Mononuclear cell (primary cell): ENCODE results near the gene VSIG10L2. TPM values are rescaled to one million over a fixed set of nuclear protein-coding genes. Genes with fewer than 3 reads are reported as not detected.

Source experiments
- H3K27me3 ChIP-seq: 2 replicates; pipeline ENCODE4 v1.6.0; 2011; ENCODE audit warnings: low read length, control low read depth; ENCODE audit not compliant: insufficient read depth
- H3K4me1 ChIP-seq: 2 replicates; pipeline ENCODE4 v1.5.1; 2011; ENCODE audit warnings: mild to moderate bottlenecking, low read length, control low read depth; ENCODE audit not compliant: insufficient read depth
- H3K4me3 ChIP-seq: 2 replicates; pipeline ENCODE4 v1.5.1; 2011; ENCODE audit warnings: mild to moderate bottlenecking, low read length, moderate library complexity
- H3K9me3 ChIP-seq: 2 replicates; pipeline ENCODE4 v1.5.1; 2011; ENCODE audit warnings: low read depth, mild to moderate bottlenecking, control low read depth, low read length
- total RNA-seq: library from RNA; depleted of rRNA; stranded (reverse); fragments of >200 nt; gene quantifications from one replicate; pipeline ENCODE4 v1.2.3, GENCODE V29; 2012

Gene VSIG10L2
- total RNA-seq, 1 donor: not detected

DNA sequence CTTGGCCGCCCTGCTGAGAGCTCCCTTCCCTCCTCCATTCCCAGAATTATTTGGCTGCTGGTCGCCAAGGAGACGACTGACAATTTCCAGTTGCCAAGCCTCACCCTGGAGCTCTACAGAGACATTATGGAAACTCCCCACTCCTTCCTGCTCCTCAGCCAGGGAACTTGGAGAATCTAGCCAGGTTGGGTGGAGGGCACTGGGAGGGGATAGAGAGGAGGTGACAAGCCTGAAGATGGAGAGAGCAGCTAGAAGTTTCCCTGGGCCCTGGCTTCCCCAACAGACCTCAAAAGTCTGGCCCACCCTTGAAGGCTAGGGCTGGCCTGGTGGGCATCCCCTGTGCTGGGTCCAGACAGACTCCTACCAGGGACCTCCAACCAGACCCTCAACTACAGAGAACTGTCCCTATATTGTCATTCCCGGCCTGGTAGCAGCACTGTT, 6.7 kb upstream of the VSIG10L2 start:
- Histone ChIP-seq H3K4me1 (no peaks in the 10 kb centered on the region), H3K4me3 (no peak overlapping the region), H3K9me3 (no peaks in the 10 kb centered on the region), H3K27me3 (no peaks in the 10 kb centered on the region)

DNA sequence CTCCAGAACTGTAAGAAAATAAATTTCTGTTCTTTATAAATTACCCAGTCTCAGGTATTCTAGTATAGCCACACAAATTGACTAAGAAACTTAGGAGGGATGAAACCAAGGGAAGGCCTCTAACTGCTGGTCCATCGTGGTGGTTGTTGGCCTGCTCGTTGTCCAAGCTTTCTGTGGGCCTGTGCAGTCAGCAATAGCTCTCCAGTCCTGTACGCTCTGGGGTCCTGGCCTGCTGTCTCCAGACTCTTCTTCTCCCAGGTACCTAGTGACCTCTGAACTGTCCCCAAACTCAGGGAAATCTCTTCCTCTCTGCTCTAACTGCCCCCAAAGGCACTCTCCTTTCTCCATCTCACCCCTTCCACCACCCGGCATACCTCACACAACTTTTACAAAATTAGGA, 5.7 kb upstream of the VSIG10L2 start:
- Histone ChIP-seq H3K4me1 (no peaks in the 10 kb centered on the region), H3K27me3 (no peaks in the 10 kb centered on the region), H3K4me3 (no peak overlapping the region), H3K9me3 (no peaks in the 10 kb centered on the region)

- no peaks in the 10 kb centered on the region for H3K27me3 ChIP-seq
- no peaks in the 10 kb centered on the region for H3K4me1 ChIP-seq
- H3K4me3 ChIP-seq: no peak overlapping the region
- H3K9me3 ChIP-seq: no peaks in the 10 kb centered on the region
Measured at GRCh38 chr11:125941267-125941618, 4.6 kb upstream of the VSIG10L2 start.

- no peaks in the 10 kb centered on the region for H3K4me1 ChIP-seq
Measured at GRCh38 chr11:125941619-125942611, 3.9 kb upstream of the VSIG10L2 start.

GRCh38 chr11:125942771-125943428, 2.9 kb upstream of the VSIG10L2 start:
- no peaks in the 10 kb centered on the region for H3K4me1 ChIP-seq
- H3K9me3 ChIP-seq: no peaks in the 10 kb centered on the region
- no peak overlapping the region for H3K4me3 ChIP-seq
- H3K27me3 ChIP-seq: no peaks in the 10 kb centered on the region

More at GRCh38 chr11:125941619-125942611, 3.9 kb upstream of the VSIG10L2 start:
- Histone ChIP-seq H3K4me3 (no peak overlapping the region), H3K9me3 (no peaks in the 10 kb centered on the region), H3K27me3 (no peaks in the 10 kb centered on the region)

- Histone ChIP-seq H3K9me3 (no peaks in the 10 kb centered on the region), H3K4me1 (no peaks in the 10 kb centered on the region), H3K4me3 (no peak overlapping the region), H3K27me3 (no peaks in the 10 kb centered on the region)
Measured at GRCh38 chr11:125943661-125944349, 2.0 kb upstream of the VSIG10L2 start.

DNA sequence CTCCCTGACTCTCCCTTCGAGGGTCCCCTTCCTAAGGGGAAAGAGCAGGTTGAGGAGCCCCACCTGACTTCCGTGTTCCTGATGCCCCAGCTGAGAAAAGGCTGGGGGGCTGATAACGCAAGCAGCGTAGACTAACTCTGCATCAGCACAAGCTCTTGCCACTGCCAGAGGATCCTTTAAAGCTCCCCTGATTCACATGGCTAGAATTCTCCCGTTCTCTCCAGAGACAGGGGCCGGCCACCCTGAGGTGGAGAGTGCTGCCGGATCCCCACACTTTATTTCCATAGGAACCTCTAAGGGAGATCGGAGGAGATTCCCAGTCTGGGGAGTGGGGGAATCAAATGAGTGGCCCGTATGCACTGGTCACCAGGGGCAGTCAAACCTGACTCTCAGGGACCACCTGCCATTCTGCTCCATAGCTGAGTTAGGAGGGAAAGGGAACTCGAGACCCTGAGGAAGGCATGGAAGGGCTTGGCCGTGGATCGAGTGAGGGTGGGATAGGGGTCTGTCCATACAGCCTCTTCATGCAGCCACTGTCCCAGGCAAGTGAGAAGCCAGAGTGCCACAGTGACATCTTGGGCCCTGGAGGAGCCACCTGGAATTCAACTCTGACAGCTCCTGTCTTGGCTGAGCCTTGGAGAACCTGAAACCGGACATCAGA, 1.4 kb upstream of the VSIG10L2 start:
- H3K4me1 ChIP-seq: no peaks in the 10 kb centered on the region
- H3K4me3 ChIP-seq: no peak overlapping the region
- H3K9me3 ChIP-seq: no peaks in the 10 kb centered on the region
- H3K27me3 ChIP-seq: no peaks in the 10 kb centered on the region

- no peaks in the 10 kb centered on the region for H3K4me1 ChIP-seq
- H3K27me3 ChIP-seq: no peaks in the 10 kb centered on the region
- no peaks in the 10 kb centered on the region for H3K9me3 ChIP-seq
- no peak overlapping the region for H3K4me3 ChIP-seq
Measured at GRCh38 chr11:125945011-125945796, 640 bp upstream of the VSIG10L2 start.

- no peaks in the 10 kb centered on the region for H3K9me3 ChIP-seq
- H3K4me3 ChIP-seq: no peak overlapping the region
- no peaks in the 10 kb centered on the region for H3K27me3 ChIP-seq
- H3K4me1 ChIP-seq: no peaks in the 10 kb centered on the region
Measured at GRCh38 chr11:125946712-125947418, 1.0 kb downstream of the VSIG10L2 start.

- H3K4me3 ChIP-seq: no peak overlapping the region
- no peaks in the 10 kb centered on the region for H3K9me3 ChIP-seq
- no peaks in the 10 kb centered on the region for H3K27me3 ChIP-seq
- no peaks in the 10 kb centered on the region for H3K4me1 ChIP-seq
Measured at GRCh38 chr11:125947419-125948277, 1.8 kb downstream of the VSIG10L2 start.

GRCh38 chr11:125948278-125949051, 2.6 kb downstream of the VSIG10L2 start:
- Histone ChIP-seq H3K27me3 (no peaks in the 10 kb centered on the region), H3K4me1 (no peaks in the 10 kb centered on the region), H3K4me3 (no peak overlapping the region), H3K9me3 (no peaks in the 10 kb centered on the region)
